HG03469 (cell line): ENCODE data around the gene TRIM59.

Experiments used
- ATAC-seq: cut with Tn5 transposase; IDR thresholded peaks from one replicate; pipeline ENCODE4 v1.9.1; 2021; ENCODE audit warnings: mild to moderate bottlenecking, moderate library complexity, moderate number of reproducible peaks; ENCODE audit not compliant: unreplicated experiment

Gene TRIM59

GRCh38 chr3:160449636-160450598 is at the start of gene TRIM59:
TRIM59 (minus strand) TSS chr3:160449786; CDS start chr3:160439183, 10,603 bp downstream.
- peak; percentile 89 for ATAC-seq

GRCh38 chr3:160498202-160498601 is 48.6 kb upstream of the TRIM59 start:
- ATAC-seq, result no peak

- ATAC-seq, result no peak
These were observed 40.6 kb upstream of the TRIM59 start for GRCh38 chr3:160490166-160490565.

- no peak for ATAC-seq
These were observed 36.9 kb upstream of the TRIM59 start for GRCh38 chr3:160486459-160486869.

- ATAC-seq, result no peak
These were observed 33.2 kb upstream of the TRIM59 start for GRCh38 chr3:160482796-160483195.

GRCh38 chr3:160481856-160482255 is 32.3 kb upstream of the TRIM59 start:
- ATAC-seq, result no peak

GRCh38 chr3:160480931-160481330 is 31.3 kb upstream of the TRIM59 start:
- ATAC-seq, result no peak

GRCh38 chr3:160479376-160479775 is 29.8 kb upstream of the TRIM59 start:
- ATAC-seq, result no peak

GRCh38 chr3:160478338-160478737 is 28.8 kb upstream of the TRIM59 start:
- ATAC-seq, result no peak

GRCh38 chr3:160477750-160478149 is 28.2 kb upstream of the TRIM59 start:
- no peak for ATAC-seq

GRCh38 chr3:160475884-160476283 is 26.3 kb upstream of the TRIM59 start:
- ATAC-seq, result no peak

- ATAC-seq, result no peak
These were observed 25.6 kb upstream of the TRIM59 start for GRCh38 chr3:160475153-160475552.

- ATAC-seq, result no peak
These were observed 24.8 kb upstream of the TRIM59 start for GRCh38 chr3:160474416-160474838.

- ATAC-seq, result no peak
These were observed 24.4 kb upstream of the TRIM59 start for GRCh38 chr3:160473978-160474377.

- ATAC-seq, result no peak
These were observed 23.6 kb upstream of the TRIM59 start for GRCh38 chr3:160473221-160473620.

- no peak for ATAC-seq
These were observed 22.8 kb upstream of the TRIM59 start for GRCh38 chr3:160472344-160472743.

GRCh38 chr3:160471892-160472291 is 22.3 kb upstream of the TRIM59 start:
- no peak for ATAC-seq

- ATAC-seq, result no peak
These were observed 20.6 kb upstream of the TRIM59 start for GRCh38 chr3:160470181-160470580.

GRCh38 chr3:160464971-160465370 is 15.4 kb upstream of the TRIM59 start:
- no peak for ATAC-seq

- ATAC-seq, result no peak
These were observed 14.7 kb upstream of the TRIM59 start for GRCh38 chr3:160464321-160464720.

- no peak for ATAC-seq
These were observed 10.4 kb upstream of the TRIM59 start for GRCh38 chr3:160460033-160460432.

GRCh38 chr3:160459450-160459970 is 9.9 kb upstream of the TRIM59 start:
- ATAC-seq, result no peak
